Calu3 (cell line): ENCODE measurements around the gene IDS. TPM values are rescaled to one million over a fixed set of nuclear protein-coding genes. Genes with fewer than 3 reads are reported as not detected.

Experiments
- BruUV-seq: library from RNA; stranded (reverse); fragments of 400-500 nt; replicated peaks from 2 replicates; lab custom pipeline; 2021; lab: Mats Ljungman, UMichigan
- CTCF ChIA-PET: fragments of 300-600 bp; sonication (Branson Sonifier 250); formaldehyde crosslinking; loops from one replicate; lab custom pipeline; 2022; ENCODE audit warnings: antibody characterized with exemption; lab: Charles Lee
- DNase-seq: peaks from one replicate; pipeline ENCODE4 v3.0.0; 2022
- H3K27ac Mint-ChIP-seq: one replicate; pipeline ENCODE4 v1.8.0; 2022; ENCODE audit warnings: mixed read lengths; ENCODE audit not compliant: unreplicated experiment
- H3K27me3 Mint-ChIP-seq: one replicate; pipeline ENCODE4 v1.8.0; 2022; ENCODE audit warnings: mixed read lengths; ENCODE audit not compliant: unreplicated experiment
- H3K36me3 Mint-ChIP-seq: one replicate; pipeline ENCODE4 v1.8.0; 2022; ENCODE audit warnings: mild to moderate bottlenecking, moderate library complexity, mixed read lengths; ENCODE audit not compliant: insufficient read depth, unreplicated experiment
- H3K4me1 Mint-ChIP-seq: one replicate; pipeline ENCODE4 v1.8.0; 2022; ENCODE audit warnings: mild to moderate bottlenecking, low read depth, mixed read lengths; ENCODE audit not compliant: unreplicated experiment
- H3K4me3 Mint-ChIP-seq: one replicate; pipeline ENCODE4 v1.8.0; 2022; ENCODE audit warnings: mild to moderate bottlenecking, low read depth, moderate library complexity, mixed read lengths; ENCODE audit not compliant: unreplicated experiment
- H3K9me3 Mint-ChIP-seq: one replicate; pipeline ENCODE4 v1.8.0; 2022; ENCODE audit warnings: low read depth, mixed read lengths; ENCODE audit not compliant: unreplicated experiment
- intact Hi-C: fragments of 100-400 bp; cut with micrococcal nuclease; formaldehyde crosslinking; loops from one replicate; pipeline ENCODE4 v1.10.0; 2022; ENCODE audit not compliant: unreplicated experiment
- total RNA-seq: library from RNA; stranded (reverse); gene quantifications from 2 replicates; pipeline ENCODE4 v1.2.3, GENCODE V29; 2022
- TF ChIP-seq, protein P1 (sequence below): fragments of 200-600 bp; IDR thresholded peaks from one replicate; pipeline ENCODE4 v1.8.0; 2022; ENCODE audit warnings: antibody characterized with exemption; ENCODE audit not compliant: unreplicated experiment

IDS gene
- total RNA-seq, 1 experiment from 2014 or later: 84.4 TPM

- BruUV-seq: no TSS peak
- TF ChIP-seq, protein P1, sequence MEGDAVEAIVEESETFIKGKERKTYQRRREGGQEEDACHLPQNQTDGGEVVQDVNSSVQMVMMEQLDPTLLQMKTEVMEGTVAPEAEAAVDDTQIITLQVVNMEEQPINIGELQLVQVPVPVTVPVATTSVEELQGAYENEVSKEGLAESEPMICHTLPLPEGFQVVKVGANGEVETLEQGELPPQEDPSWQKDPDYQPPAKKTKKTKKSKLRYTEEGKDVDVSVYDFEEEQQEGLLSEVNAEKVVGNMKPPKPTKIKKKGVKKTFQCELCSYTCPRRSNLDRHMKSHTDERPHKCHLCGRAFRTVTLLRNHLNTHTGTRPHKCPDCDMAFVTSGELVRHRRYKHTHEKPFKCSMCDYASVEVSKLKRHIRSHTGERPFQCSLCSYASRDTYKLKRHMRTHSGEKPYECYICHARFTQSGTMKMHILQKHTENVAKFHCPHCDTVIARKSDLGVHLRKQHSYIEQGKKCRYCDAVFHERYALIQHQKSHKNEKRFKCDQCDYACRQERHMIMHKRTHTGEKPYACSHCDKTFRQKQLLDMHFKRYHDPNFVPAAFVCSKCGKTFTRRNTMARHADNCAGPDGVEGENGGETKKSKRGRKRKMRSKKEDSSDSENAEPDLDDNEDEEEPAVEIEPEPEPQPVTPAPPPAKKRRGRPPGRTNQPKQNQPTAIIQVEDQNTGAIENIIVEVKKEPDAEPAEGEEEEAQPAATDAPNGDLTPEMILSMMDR: no peak
- intact Hi-C loops: no loop called here
- CTCF ChIA-PET: no interaction called here
- Mint-ChIP-seq H3K4me1 (no peaks in the 10 kb centered on the region), H3K36me3 (no peaks in the 10 kb centered on the region), H3K4me3 (no peak overlapping the region), H3K27me3 (peaks cover 16% of the 10 kb centered on the region), H3K27ac (no peak overlapping the region), H3K9me3 (peaks cover 2% of the 10 kb centered on the region)
- DNase-seq: no peak
Measured at GRCh38 chrX:149467920-149468319, 37.2 kb downstream of the IDS start.

- H3K27me3 Mint-ChIP-seq: peaks cover 16% of the 10 kb centered on the region
- no peak overlapping the region for H3K4me3 Mint-ChIP-seq
- H3K36me3 Mint-ChIP-seq: no peaks in the 10 kb centered on the region
- intact Hi-C loops: no loop called here
- no peak for DNase-seq
- BruUV-seq: no TSS peak
- H3K4me1 Mint-ChIP-seq: no peaks in the 10 kb centered on the region
- H3K9me3 Mint-ChIP-seq: peaks cover 2% of the 10 kb centered on the region
- CTCF ChIA-PET: no interaction called here
- TF ChIP-seq, protein P1: no peak
- H3K27ac Mint-ChIP-seq: no peak overlapping the region
Measured at GRCh38 chrX:149467461-149467860, 37.6 kb downstream of the IDS start.

- DNase-seq: no peak
- intact Hi-C loops: no loop called here
- H3K4me3 Mint-ChIP-seq: no peak overlapping the region
- no TSS peak for BruUV-seq
- TF ChIP-seq, protein P1: no peak
- no peaks in the 10 kb centered on the region for H3K36me3 Mint-ChIP-seq
- no peak overlapping the region for H3K27ac Mint-ChIP-seq
- no peaks in the 10 kb centered on the region for H3K4me1 Mint-ChIP-seq
- peaks cover 2% of the 10 kb centered on the region for H3K9me3 Mint-ChIP-seq
- peaks cover 54% of the 10 kb centered on the region for H3K27me3 Mint-ChIP-seq
- CTCF ChIA-PET: no interaction called here
Measured at GRCh38 chrX:149462849-149463248, 42.3 kb downstream of the IDS start.

DNA sequence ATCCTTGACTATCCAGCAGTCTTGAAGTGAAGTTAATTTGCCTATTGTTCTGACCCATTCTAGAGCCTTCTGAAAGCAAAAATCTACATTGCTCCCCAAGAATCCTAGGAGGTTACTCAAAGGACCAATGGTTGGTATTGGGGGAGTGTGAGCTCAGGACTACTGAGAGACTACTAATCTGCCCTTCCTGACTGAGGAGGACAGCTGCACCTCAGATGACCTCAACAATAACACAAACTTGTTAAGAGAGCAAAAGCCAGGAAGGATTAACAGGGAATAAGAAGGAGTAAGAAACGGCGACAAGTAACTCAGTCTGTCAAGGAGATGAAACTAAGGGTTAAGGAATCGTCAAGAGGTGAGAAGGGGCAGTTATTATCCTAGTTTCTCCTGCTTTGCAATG is 43.4 kb downstream of the IDS start:
- Mint-ChIP-seq H3K27ac (no peak overlapping the region), H3K27me3 (peaks cover 54% of the 10 kb centered on the region), H3K4me1 (no peaks in the 10 kb centered on the region), H3K4me3 (no peak overlapping the region), H3K36me3 (no peaks in the 10 kb centered on the region), H3K9me3 (peaks cover 2% of the 10 kb centered on the region)
- BruUV-seq: no TSS peak
- intact Hi-C loops: no loop called here
- DNase-seq: no peak
- TF ChIP-seq, protein P1: no peak
- CTCF ChIA-PET: no interaction called here
